ENCODE results near the gene ECM2.

DNA sequence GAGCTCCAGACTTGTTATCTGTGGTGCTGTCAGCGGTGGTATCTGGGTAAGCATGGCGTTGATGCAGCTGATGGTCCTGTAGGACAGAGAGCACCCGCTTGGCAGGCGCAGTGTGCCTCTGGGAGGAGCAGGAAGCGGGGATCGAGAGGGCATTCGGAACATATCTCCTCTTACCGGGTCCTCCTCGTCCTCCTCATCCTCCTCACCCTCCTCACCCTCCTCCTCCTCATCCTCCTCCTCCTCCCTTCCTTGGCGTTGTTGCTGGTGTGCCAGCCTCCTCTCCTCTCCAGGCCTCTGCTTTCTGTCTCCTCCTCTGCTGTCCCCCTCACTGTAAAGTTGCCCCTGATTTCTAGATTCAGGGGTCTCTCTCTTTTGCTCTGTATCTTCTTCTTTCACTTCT, 21.2 kb downstream of the ECM2 start:
- TF ChIP-seq, protein P1, sequence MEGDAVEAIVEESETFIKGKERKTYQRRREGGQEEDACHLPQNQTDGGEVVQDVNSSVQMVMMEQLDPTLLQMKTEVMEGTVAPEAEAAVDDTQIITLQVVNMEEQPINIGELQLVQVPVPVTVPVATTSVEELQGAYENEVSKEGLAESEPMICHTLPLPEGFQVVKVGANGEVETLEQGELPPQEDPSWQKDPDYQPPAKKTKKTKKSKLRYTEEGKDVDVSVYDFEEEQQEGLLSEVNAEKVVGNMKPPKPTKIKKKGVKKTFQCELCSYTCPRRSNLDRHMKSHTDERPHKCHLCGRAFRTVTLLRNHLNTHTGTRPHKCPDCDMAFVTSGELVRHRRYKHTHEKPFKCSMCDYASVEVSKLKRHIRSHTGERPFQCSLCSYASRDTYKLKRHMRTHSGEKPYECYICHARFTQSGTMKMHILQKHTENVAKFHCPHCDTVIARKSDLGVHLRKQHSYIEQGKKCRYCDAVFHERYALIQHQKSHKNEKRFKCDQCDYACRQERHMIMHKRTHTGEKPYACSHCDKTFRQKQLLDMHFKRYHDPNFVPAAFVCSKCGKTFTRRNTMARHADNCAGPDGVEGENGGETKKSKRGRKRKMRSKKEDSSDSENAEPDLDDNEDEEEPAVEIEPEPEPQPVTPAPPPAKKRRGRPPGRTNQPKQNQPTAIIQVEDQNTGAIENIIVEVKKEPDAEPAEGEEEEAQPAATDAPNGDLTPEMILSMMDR (IDR thresholded peaks at IDR 0.05; ENCODE audit: insufficient read depth, low read depth, low read length) = no peak
- TF ChIP-seq EZH2 (IDR thresholded peaks at IDR 0.05; ENCODE audit: insufficient read depth, low read length) = no peak
